ENCODE data around the gene PTK6. TPM values are rescaled to one million over a fixed set of nuclear protein-coding genes. Genes with fewer than 3 reads are reported as not detected.
"Not testable (repeated sequence)": the region's sequence is repeated elsewhere in the genome, so short reads cannot be mapped to it uniquely, and the experiment has no call there.

The PTK6 gene
- total RNA-seq (2014; rRNA removed) = 0.40 and 0.45 TPM in 2 replicates
- polyA plus RNA-seq (2012) = 0.32 TPM

DNA sequence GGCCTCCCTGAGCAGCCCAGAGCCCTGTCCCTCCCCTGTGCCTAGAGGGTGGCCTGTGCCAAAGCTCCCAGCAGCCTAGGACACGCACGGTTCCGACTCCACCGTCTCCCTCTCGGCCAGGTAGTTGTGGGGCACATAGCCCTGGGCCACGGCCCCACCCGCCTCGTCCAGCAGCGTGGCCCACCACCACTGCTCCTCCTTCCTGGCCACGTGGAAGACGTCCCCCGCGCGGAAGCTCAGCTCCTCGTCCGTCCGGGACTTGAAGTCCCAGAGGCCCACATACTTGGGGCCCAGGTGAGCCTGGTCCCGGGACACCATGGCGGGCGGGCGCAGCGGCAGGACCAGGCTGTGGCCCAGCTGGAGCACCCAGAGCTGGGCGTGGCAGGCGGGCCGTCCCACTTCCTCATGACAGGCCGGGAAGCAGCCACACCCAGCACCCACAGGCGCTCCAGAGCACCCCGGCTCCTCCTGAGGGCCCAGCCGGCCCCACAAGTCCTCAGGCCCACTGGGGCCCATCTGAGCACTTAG is at the start of gene PTK6:
Gene PTK6, minus strand, starts transcription at position 380 of the 528 bp plus-strand sequence. Its CDS starts 62 bp downstream, at position 318.
- no peak for DNase-seq (ENCODE audit: low read depth)

DNA sequence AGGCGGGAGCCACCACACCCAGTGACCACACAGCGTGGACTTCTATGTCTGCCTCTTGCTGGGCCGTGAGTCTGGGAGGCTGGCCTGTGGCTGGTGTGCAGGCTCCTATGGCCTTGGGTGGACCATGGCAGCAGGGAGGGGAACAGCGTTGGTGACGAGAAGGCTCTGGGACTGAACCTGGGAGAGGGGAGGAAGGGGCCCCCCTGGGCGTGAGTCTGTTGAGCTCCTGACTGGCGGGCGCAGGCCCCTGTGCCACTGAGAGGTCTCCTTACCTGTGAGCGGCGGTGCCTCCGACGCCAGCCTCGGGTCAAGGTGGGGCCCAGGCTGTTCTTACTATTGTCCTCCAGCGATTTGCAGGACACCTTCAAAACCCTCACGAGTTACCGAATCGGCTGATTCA is 49.6 kb upstream of the PTK6 start:
- DNase-seq (ENCODE audit: low read depth) = no peak

DNA sequence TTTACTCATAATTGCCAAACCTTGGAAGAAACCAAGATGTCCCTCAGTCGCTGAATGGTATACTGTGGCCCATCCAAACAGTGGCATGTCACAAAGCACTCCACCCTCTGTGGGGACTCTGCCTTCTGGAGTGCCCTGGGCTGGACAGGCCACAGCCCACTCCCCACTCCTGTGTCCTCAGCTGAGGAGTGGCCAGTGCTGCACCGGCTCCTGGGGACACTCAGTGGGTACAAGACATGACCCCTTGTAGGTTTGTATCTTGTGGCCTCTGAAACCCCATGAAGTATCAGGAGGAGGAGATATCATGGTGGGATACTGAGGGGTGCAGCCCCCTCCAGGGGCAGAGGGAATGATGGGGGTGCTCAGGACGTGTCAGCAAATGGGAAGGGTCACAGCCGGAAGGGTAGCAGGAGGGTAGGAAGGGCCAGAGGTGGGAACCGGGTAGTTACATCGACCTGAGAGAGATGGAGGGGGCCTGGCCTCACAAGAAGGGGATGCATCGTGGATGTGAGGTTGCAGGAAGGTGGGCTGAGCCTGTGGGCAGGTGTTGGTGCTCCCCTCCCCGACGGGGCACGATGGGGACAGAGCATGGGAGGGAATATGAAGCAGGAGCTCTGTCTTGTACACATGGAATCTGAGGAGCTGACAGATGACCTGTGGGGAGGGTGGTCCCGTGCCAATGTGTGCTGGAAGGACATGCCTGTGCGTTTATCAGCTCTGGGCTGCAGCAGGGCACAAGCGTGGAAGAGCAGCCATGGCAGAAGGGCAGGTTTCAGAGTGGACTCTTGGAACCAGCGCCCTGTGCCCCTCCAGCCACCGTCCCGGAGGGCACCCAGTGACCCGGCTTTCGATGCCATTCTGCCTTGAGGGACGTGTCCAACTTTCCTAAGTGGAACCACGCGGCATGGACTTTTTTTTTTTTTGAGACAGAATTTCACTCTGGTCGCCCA is 48.7 kb upstream of the PTK6 start:
- no peak for DNase-seq (ENCODE audit: low read depth)

GRCh38 chr20:63582382-63583063 is 45.3 kb upstream of the PTK6 start:
- DNase-seq (ENCODE audit: low read depth) = no peak

GRCh38 chr20:63580796-63581461 is 43.8 kb upstream of the PTK6 start:
- peak; percentile 27 for DNase-seq (ENCODE audit: low read depth)

DNA sequence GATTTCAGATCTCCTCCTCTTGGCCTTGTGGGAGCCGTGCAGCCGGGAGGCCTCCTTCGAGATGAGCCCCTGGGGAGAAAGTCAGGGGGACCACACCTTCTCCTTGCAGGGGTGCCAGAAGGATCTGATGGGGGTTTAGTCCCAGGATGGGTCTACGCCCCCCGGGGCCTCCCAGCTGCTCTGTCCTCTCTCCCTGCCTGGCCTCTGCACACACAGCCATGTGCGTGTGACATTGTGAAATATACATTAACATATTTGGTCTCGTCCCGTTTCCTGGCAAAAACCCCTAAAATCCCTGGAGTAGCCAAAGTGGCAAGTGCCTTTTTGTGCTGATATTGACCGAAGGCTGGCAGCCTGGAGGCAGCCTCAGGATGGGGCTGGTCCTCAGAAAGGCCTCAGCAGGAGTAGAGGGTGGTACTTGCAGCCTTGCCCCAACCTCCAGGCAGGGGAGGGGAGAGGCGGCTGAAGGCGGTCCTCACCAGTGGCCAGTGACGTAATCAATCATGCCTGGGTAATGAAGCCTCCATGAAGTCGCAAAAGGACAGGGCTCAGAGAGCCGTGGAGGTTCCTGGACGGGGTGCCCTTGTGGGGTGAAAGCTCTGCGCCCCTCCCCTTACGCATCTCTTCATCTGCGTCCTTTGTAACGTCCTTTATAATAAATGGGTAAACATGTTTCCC is 42.0 kb upstream of the PTK6 start:
- no peak for DNase-seq (ENCODE audit: low read depth)

GRCh38 chr20:63578224-63579016 is 41.2 kb upstream of the PTK6 start:
- DNase-seq (ENCODE audit: low read depth) = no peak

DNA sequence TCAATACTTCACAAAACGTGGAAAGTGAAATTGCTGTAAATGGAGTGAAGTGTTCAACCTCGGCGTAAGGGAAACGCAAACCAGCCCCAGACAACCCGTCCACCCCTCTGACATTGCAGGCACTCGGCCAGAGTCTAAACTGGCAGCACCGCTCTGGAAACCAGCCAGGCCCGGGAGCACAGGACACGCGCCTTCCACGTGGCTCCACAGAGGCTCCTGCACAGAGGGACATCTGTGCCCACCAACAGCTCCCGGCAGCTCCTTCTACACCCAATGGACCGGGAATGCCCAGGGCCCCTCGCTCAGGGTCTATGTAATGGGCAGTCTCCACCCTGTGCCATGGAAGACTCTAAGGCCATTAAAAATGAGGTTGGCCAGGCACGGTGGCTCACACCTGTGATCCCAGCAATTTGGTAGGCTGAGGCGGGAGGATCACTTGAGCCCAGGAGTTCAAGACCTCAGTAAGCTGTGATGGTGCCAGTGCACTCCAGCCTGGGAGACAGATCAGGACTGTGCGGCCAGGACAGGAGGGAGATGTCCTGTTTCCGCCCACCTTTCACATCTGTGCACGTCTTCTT is 40.2 kb upstream of the PTK6 start:
- no peak for DNase-seq (ENCODE audit: low read depth)

GRCh38 chr20:63576311-63576710 is 39.1 kb upstream of the PTK6 start:
- no peak for DNase-seq (ENCODE audit: low read depth)

DNA sequence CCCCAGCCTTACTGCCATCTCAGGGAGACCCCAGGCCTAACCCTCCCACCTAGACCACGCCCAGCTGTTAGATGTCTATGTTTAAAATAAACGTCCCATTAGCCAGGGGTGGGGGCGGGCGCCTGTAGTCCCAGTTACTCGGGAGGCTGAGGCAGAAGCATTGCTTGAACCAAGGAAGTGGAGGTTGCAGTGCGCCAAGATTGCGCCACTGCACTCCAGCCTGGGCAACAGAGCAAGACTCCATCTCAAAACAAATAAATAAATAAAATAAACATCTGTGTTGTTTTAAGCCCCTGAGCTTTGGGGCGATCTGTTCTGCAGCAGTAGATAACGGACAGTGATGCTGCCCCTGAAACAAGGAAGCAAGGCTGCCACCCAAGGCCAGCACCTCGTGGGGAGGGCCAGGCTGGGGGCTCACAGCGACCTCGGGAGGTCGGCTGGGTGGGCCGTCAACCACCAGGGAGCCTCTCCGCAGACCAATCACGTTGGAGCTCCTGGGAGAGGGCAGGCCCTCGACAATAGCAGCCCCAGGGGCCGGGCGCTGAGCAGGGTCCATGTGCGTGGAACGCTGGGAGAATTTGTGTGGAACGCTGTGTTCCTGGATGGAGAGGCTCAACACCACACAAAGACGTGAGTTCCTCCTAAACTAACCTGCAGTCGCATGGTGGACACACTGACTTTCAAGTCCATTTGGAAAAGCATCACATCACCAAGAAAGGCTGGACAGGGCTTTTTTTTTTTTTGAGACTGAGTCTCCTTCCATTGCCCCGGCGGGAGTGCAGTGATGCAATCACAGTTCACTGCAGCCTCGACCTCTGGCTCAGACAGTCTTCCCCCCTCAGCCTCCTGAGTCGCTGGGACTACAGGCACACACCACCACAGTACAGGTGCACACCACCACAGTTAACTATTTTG is 37.9 kb upstream of the PTK6 start:
- DNase-seq (ENCODE audit: low read depth) = peak; percentile 47

GRCh38 chr20:63574156-63574828 is 37.1 kb upstream of the PTK6 start, which contains the start of gene HELZ2:
Gene HELZ2, minus strand, starts transcription at chr20:63574239. Its CDS starts 1,854 bp downstream, at chr20:63572385.
- peak; percentile 43 for DNase-seq (ENCODE audit: low read depth)

GRCh38 chr20:63573647-63574131 is 36.5 kb upstream of the PTK6 start:
- DNase-seq (ENCODE audit: low read depth) = no peak

DNA sequence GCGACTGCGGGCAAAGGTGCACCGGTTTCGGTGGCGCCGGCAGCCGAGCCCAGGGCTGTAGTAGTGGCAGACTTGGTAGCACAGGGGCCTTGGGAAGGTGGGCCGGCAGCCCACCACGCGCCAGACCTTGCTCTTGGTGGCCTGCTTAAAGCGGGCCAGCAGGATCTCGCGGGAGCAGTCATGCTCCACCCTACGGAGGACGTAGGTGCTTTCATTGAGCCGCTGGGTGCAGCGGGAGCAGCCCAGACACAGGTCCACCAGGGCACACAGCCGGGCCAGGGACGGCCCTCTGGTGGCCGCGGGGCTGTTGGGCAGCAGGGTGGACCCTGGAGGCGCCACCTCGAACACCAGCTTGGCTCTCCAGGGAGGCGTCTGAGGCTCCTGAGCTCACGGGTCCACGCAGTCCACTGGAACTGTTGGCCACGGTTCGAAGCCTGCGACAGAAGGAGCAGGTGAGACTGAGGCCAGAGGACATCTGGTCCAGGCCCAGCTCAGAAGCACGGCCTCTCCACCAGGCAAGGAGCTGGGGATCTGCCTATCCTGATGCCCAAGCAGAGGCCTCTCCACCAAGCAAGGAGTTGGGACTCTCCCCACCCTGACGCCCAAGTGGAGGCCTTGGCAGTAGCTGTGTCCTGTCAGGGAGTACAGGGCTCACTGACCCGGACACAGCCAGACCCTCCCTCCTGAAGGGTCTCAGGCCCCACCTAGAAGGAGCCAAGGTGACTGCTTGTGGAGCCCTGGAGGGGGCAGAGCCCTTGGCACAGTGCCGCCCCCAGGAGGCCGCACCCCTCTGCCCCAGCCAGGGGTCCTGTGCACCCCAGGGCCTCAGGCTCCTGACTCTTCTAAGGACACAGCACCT is 35.8 kb upstream of the PTK6 start:
- DNase-seq (ENCODE audit: low read depth) = no peak

DNA sequence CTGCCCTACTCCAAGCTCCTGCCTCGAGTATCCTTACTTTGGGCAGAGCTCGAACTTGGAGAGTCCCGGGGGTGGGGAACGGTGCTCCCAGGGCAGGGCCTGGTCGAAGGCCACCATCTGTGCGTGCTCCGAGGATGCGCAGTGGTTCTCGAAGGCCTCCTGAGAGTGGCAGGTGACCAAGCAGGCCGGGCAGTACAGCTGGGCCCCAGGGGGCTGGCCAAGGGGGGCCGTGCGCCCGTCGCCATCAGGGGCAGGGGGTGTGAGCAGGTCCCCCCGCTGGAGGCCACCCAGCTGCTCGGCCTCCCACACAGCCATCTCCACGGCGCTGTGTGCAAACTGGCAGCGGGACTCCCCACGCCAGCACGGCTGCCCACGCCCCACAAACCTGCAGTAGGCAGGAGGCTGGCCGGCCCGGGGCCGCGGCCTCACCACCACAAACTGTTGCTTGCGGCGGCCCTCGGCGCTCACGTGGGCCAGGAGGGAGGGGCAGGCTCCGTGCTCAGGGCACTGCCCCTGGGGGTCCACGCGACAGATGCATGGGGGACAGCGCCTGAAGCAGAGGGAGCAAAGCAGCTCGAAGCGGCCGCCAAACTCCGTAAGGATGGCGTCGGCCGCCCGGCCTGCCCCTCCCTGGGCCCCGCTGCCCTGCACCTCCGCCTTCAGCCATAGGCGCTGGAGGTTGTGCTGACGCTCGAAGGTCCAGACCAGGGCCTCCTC is 35.1 kb upstream of the PTK6 start:
- DNase-seq (ENCODE audit: low read depth) = no peak

DNA sequence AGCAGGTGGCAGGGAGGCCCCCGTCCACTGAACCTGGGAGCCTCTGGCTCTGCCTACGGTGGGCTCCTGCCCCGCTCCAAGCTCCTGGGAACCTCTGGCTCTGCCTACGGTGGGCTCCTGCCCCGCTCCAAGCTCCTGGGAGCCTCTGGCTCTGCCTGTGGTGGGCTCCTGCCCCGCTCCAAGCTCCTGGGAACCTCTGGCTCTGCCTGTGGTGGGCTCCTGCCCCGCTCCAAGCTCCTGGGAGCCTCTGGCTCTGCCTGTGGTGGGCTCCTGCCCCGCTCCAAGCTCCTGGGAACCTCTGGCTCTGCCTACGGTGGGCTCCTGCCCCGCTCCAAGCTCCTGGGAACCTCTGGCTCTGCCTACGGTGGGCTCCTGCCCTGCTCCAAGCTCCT is 33.9 kb upstream of the PTK6 start:
- DNase-seq (ENCODE audit: low read depth) = not testable (repeated sequence)

DNA sequence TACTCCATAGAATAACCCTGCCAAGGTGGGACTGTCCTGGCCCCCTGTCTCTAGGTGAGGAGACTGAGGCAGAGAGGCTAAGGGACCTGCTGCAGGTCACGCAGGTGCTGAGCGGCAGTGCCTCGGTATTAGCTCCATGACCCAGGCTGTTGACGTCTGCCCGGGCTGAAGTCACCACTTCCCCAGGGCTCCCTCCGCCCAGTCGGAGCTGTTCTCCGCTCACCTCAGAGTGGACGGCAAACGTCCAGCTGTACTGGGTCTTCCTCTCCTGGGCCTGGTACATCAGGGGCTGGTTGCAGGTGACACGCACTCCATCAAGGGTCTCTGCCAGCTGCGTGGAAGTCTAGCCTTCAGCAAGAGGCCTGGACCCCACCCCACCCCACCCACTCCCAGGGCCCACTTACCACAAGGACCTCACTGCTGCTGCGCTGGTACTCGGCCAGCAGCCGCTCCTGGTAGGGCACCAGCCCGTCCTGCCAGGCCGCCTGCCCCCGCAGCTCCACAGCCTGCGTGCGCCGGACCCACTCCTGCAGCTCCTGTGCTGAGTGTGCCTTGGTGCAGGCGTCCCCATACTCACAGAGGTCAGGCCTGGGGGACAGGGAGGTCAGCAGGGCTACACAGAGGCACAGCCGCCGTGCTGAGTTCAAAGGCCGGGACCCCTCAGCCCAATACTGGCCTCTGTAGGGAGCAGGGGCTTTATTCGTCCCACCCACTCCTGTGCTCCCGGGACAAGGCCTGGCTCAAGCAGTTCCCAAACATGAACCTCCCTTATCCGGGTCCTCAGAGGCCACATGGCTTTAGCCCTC is 33.3 kb upstream of the PTK6 start:
- no peak for DNase-seq (ENCODE audit: low read depth)
